C4-2B (cell line): Measurements from ENCODE around the gene SERPINF2.
"Not testable (repeated sequence)": the region's sequence is repeated elsewhere in the genome, so short reads cannot be mapped to it uniquely, and the experiment has no call there.

ENCODE experiments used
- H3K27ac ChIP-seq: fragments of 450-650 bp; 2 replicates; pipeline ENCODE4 v1.5.1; 2017
- CTCF ChIP-seq: fragments of 450-650 bp; conservative IDR thresholded peaks from 2 replicates; pipeline ENCODE4 v1.5.1; 2017; ENCODE audit warnings: mild to moderate bottlenecking
- ZFX ChIP-seq: fragments of 450-650 bp; IDR thresholded peaks from 2 replicates; pipeline ENCODE4 v1.6.1; 2017

SERPINF2 gene

GRCh38 chr17:1766382-1767135 lies 23.9 kb downstream of the SERPINF2 start:
- no peak overlapping the region for H3K27ac ChIP-seq
- no peak for TF ChIP-seq ZFX
- no peak for TF ChIP-seq CTCF

GRCh38 chr17:1767358-1767757 lies 24.7 kb downstream of the SERPINF2 start:
- H3K27ac ChIP-seq, result no peak overlapping the region
- TF ChIP-seq CTCF, result no peak
- TF ChIP-seq ZFX, result no peak

- TF ChIP-seq ZFX (no peak), CTCF (no peak)
- H3K27ac ChIP-seq, result no peak overlapping the region
These were observed 27.3 kb downstream of the SERPINF2 start for GRCh38 chr17:1769822-1770477.

- H3K27ac ChIP-seq, result not testable (repeated sequence)
These were observed 30.5 kb downstream of the SERPINF2 start for GRCh38 chr17:1773000-1773695.

GRCh38 chr17:1773696-1774181 lies 31.1 kb downstream of the SERPINF2 start:
- H3K27ac ChIP-seq, result no peak overlapping the region
- TF ChIP-seq ZFX, result no peak
- no peak for TF ChIP-seq CTCF

- TF ChIP-seq ZFX, result no peak
- TF ChIP-seq CTCF, result no peak
- no peak overlapping the region for H3K27ac ChIP-seq
These were observed 31.9 kb downstream of the SERPINF2 start for GRCh38 chr17:1774390-1775176.

GRCh38 chr17:1776328-1776727 lies 33.7 kb downstream of the SERPINF2 start:
- TF ChIP-seq ZFX, result no peak
- no peak for TF ChIP-seq CTCF
- no peak overlapping the region for H3K27ac ChIP-seq
